ENCODE measurements around the gene TEAD1.

DNA sequence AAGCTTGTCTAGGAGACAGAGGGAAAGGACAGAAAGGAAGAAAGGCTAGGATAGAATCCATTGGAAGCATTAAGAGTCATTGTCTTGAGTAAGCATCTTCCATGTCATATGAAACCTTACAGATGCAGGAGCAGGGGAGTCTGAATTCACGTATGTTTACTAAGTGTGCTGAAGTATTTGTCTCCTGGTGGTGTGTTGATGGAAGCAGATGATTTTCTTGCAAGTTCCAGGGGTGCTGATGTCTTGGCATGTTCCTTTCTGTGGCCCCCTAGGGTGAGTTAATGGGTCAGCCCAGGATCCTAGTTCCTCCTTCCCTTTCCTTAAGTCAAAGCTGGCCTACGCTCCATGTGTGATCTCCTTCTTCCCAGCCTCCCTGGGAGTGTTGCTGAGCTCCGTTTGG lies 110.2 kb downstream of the TEAD1 start:
- TF ChIP-seq, protein P1, sequence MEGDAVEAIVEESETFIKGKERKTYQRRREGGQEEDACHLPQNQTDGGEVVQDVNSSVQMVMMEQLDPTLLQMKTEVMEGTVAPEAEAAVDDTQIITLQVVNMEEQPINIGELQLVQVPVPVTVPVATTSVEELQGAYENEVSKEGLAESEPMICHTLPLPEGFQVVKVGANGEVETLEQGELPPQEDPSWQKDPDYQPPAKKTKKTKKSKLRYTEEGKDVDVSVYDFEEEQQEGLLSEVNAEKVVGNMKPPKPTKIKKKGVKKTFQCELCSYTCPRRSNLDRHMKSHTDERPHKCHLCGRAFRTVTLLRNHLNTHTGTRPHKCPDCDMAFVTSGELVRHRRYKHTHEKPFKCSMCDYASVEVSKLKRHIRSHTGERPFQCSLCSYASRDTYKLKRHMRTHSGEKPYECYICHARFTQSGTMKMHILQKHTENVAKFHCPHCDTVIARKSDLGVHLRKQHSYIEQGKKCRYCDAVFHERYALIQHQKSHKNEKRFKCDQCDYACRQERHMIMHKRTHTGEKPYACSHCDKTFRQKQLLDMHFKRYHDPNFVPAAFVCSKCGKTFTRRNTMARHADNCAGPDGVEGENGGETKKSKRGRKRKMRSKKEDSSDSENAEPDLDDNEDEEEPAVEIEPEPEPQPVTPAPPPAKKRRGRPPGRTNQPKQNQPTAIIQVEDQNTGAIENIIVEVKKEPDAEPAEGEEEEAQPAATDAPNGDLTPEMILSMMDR (IDR thresholded peaks at IDR 0.05), result no peak
- TF ChIP-seq POLR2A (IDR thresholded peaks at IDR 0.05), result no peak
